IPS DF 6.9 (cell line): ENCODE measurements around the gene TADA3.

Source experiments
- DNase-seq: peaks from one replicate; pipeline ENCODE4 v3.0.0-alpha.2; 2013; ENCODE audit warnings: low read depth, low spot score
- H3K27ac ChIP-seq: one replicate; pipeline ENCODE4 v1.5.1; 2013; ENCODE audit warnings: low read length, control low read depth
- H3K27me3 ChIP-seq: 2 replicates; pipeline ENCODE4 v1.6.1; 2013; ENCODE audit warnings: mild to moderate bottlenecking, low read length; ENCODE audit not compliant: control insufficient read depth, insufficient read depth
- H3K36me3 ChIP-seq: 2 replicates; pipeline ENCODE4 v1.6.1; 2013; ENCODE audit warnings: low read length; ENCODE audit not compliant: control insufficient read depth, insufficient read depth
- H3K4me1 ChIP-seq: 2 replicates; pipeline ENCODE4 v1.6.1; 2013; ENCODE audit warnings: low read length; ENCODE audit not compliant: control insufficient read depth, insufficient read depth
- H3K4me3 ChIP-seq: 2 replicates; pipeline ENCODE4 v1.5.1; 2013; ENCODE audit warnings: mild to moderate bottlenecking, low read length
- H3K9me3 ChIP-seq: 2 replicates; pipeline ENCODE4 v1.6.1; 2013; ENCODE audit warnings: low read length, inconsistent platforms; ENCODE audit not compliant: control insufficient read depth, insufficient read depth
- WGBS: extraction: QIAGEN DNeasy Blood & Tissue Kit; methylation state at CpG from one replicate; pipeline ENCODE4 v1.1.7; 2013; ENCODE audit warnings: mixed read lengths, missing lambda C conversion rate; ENCODE audit not compliant: insufficient read length, insufficient coverage; 5-methylcytosine and 5-hydroxymethylcytosine counted together

The TADA3 gene

DNA sequence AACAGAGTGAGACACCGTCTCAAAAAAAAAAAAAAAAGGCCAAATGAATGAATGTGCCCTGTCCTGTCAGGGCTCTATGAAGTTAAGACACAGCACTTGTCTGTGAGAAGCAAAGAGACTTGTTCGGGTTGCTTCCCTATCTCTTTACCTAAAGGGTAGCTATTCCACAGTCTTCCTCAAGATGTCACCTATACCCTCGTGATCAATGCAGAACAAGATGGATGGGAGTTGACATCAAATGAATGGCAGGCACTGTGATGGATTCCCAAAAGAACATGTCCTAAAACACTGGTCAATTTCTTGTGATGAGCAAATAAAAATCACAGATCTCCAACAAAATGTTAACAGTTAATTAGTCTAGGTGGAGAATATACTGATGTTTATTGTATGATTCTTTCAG, 9.5 kb downstream of the TADA3 start:
- no peaks in the 10 kb centered on the region for H3K9me3 ChIP-seq
- peaks cover 13% of the 10 kb centered on the region for H3K36me3 ChIP-seq
- H3K27me3 ChIP-seq = no peaks in the 10 kb centered on the region
- no peak for DNase-seq
- no CpG with 5 or more reads among the region's 3 CpGs for WGBS
- no peak overlapping the region for H3K27ac ChIP-seq
- no peaks in the 10 kb centered on the region for H3K4me1 ChIP-seq
- no peak overlapping the region for H3K4me3 ChIP-seq

DNA sequence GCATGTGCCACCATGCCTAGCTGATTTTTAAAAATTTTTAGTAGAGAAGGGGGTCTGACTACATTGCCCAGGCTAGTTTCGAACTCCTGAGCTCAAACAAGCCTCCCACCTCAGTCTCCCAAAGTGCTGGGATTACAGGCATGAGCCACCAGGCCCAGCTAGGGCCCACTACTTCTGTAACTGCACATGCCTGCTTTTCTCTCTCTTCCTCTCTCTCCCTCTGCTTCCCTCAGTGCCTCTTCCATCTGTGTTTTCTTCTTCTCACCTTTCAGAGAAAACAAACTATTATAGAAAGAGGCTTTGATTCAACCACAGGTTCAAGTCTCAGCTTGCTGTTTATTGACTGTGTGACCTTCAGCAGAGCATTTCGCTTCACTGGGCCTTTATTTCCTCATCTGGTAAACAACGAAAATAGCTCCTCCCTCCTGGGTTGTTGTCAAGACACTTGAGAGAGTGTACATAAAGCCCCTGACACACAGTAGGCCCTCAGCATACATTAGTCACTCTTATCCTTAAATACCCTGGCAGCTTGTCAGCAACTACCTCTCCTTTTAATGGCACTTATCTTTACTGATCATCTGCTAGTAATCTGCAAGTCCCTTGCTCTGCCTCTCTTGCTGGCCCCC, 10.2 kb downstream of the TADA3 start:
- H3K4me3 ChIP-seq = no peak overlapping the region
- H3K4me1 ChIP-seq = no peaks in the 10 kb centered on the region
- H3K9me3 ChIP-seq = no peaks in the 10 kb centered on the region
- peaks cover 13% of the 10 kb centered on the region for H3K36me3 ChIP-seq
- DNase-seq = no peak
- H3K27ac ChIP-seq = no peak overlapping the region
- no peaks in the 10 kb centered on the region for H3K27me3 ChIP-seq
- WGBS = no CpG with 5 or more reads among the region's 3 CpGs

DNA sequence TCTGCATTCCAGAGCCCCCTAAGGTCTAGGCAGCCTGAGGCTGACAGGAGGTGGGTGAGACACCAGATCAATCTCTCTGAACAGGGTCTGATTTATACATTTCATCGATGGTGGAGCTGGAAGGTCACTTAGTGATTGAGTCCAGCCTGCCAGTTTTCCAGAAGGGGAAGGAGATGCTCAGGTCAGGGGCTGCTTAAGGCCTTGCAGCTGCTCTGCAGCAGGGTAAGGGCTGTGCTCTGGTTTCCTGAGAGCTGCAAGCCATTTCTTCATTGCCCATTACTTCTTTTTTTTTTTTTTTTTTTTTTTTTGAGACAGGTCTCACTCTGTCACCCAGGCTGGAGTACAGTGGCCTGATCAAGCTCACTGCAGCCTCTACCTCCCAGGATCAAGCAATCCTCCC, 10.7 kb downstream of the TADA3 start:
- Histone ChIP-seq H3K36me3 (peaks cover 13% of the 10 kb centered on the region), H3K4me1 (no peaks in the 10 kb centered on the region), H3K27me3 (no peaks in the 10 kb centered on the region), H3K27ac (no peak overlapping the region), H3K4me3 (no peak overlapping the region), H3K9me3 (no peaks in the 10 kb centered on the region)
- DNase-seq = no peak
- WGBS = no CpG with 5 or more reads among the region's 1 CpG

DNA sequence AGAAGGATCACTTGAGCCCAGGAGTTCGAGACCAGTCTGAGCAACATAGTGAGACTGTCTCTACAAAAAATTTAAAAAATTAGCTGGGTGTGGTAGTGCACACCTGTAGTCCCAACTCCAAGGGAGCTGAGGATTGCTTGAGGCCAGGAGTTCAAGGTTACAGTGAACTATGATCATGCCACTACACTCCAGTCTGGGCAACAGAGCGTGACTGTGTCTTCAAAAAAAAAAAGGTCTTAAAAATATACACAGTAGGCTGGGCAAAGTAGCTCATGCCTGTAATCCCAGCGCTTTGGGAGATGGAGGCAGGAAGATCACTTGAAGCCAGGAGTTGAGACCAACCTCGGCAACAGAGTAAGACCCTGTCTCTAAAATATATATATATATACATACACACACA, 11.4 kb downstream of the TADA3 start:
- no peak for DNase-seq
- Histone ChIP-seq H3K4me3 (no peak overlapping the region), H3K9me3 (no peaks in the 10 kb centered on the region), H3K36me3 (peaks cover 13% of the 10 kb centered on the region), H3K27me3 (no peaks in the 10 kb centered on the region), H3K27ac (no peak overlapping the region), H3K4me1 (no peaks in the 10 kb centered on the region)
- no CpG with 5 or more reads among the region's 4 CpGs for WGBS

DNA sequence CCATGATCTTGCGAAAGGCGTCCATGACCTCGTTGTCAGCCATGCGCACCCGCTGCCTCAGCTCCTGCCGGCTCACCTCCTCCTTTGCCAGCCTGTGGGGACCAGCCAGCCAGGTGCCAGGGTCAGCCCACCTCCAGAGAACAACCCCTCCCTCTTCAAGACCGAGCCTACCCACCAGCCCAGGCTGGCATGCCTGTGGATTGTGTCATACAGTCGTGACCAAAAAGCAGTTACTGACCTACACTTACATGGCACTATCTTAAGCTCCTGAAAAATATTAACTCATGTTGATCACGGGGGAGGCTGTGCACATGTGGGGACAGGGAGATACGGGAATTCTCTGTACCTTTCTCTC, 11.8 kb downstream of the TADA3 start:
- Histone ChIP-seq H3K4me3 (no peak overlapping the region), H3K9me3 (no peaks in the 10 kb centered on the region), H3K36me3 (peaks cover 10% of the 10 kb centered on the region), H3K27ac (no peak overlapping the region), H3K27me3 (no peaks in the 10 kb centered on the region), H3K4me1 (no peaks in the 10 kb centered on the region)
- no peak for DNase-seq
- WGBS = no CpG with 5 or more reads among the region's 10 CpGs

DNA sequence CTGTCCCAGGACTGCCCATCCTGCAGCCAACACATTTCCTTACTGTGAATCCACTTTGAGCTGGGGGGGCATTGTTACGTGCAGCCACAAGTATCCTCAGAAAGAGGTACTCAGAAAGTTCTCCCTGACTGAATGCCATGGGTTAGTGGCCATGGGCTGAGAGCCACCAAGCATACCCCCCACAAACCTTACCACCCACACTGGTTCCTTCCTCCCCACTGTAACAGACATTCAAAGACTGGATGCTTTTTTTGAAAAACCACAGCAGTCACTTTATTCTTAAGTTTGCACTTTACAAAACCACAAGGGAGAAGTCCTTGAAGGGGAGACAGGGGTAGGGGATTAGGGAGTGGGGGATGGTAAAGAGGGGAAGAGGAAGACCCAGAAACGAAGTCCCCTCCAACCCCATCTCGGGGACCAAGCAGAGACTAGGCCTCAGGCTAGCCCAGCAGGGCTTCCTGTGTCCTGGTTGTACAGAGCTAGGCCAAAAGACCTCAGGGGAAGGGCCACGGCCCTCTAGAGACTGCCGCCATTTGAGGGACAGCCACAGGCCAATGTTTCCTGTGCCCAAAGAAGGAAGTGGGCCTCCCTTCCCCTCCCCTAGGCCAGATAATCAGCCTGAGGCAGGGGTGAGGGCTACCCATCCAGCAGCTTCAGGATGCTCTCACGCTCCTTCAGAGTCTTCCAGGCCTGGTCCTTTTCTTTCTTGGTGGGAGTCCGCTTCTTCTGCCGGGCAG, 12.4 kb downstream of the TADA3 start:
- Histone ChIP-seq H3K9me3 (no peaks in the 10 kb centered on the region), H3K27ac (no peak overlapping the region), H3K4me3 (no peak overlapping the region), H3K4me1 (no peaks in the 10 kb centered on the region), H3K27me3 (no peaks in the 10 kb centered on the region), H3K36me3 (peaks cover 6% of the 10 kb centered on the region)
- WGBS = no CpG with 5 or more reads among the region's 8 CpGs
- DNase-seq = no peak

DNA sequence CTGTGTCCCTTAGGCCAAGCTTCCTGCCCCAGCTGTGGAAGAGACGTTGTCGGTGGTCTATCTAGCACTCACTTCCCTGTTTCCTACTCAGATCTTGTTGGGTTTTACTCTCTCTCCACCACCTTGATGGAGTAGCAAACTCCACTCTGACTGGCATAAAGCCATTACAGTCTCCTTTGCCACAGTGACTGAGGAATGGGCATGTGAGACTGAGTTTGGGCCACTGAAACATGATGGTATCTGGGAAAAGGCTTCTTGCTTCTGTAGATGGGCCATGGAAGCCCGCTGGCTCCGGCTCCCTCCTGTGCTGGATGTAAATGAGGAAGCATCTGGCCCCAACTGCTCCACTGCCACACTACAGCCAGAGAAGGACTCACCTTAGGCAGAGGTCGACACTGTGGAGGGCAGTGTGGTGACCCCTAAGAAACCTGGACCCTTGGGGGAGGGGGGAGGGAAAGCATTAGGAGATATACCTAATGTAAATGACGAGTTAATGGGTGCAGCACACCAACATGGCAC, 13.1 kb downstream of the TADA3 start:
- no peaks in the 10 kb centered on the region for H3K9me3 ChIP-seq
- H3K36me3 ChIP-seq = peaks cover 6% of the 10 kb centered on the region
- DNase-seq = no peak
- H3K27ac ChIP-seq = no peak overlapping the region
- H3K4me3 ChIP-seq = no peak overlapping the region
- H3K27me3 ChIP-seq = no peaks in the 10 kb centered on the region
- no CpG with 5 or more reads among the region's 6 CpGs for WGBS
- H3K4me1 ChIP-seq = no peaks in the 10 kb centered on the region

DNA sequence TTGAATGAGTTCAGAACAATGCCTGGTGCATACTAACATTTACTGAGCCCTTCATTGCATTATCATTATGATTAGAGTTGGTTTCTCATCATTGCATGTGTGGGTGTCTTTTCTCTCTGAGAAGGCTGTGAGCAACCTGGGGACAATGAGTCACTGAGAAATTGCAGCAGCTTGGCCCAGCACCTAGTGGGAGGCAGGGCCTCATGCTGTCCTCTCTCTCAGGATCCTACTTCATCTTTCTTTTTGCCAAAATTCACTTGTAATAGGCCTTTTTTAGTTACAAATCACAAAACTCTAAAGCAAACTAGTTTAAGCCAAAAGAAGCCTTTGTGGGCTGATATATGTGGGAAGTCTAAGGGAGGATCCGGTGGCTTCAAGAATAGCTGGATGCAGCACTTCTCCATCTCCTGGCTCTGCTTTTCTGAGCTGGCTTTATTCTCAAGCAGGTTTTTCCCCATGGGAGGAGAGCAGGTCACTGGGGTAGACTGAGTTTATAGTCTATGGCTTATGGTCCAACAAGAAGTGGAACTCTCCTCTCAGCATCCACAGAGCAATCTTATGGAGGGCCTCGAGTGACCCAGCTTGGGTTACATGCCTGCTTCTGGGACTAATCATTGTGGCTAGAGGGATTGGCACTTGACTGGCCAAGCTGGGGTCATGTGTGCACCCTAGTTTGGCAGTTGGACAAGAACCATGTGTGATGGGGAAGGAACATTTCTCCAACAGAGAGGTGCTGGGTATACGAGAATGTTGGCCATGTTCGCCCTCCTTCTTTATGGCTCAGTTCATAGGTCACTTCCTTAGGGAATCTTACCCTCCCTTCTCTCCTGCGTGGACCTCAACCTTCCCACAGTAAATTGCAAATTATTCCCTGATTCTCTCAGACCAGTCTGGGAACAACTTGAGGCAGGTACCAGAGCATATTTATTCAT, 13.9 kb downstream of the TADA3 start:
- Histone ChIP-seq H3K4me3 (no peak overlapping the region), H3K36me3 (peaks cover 3% of the 10 kb centered on the region; the same call in 1 of the 2 replicates), H3K27ac (no peak overlapping the region), H3K9me3 (no peaks in the 10 kb centered on the region), H3K4me1 (no peaks in the 10 kb centered on the region), H3K27me3 (no peaks in the 10 kb centered on the region)
- no peak for DNase-seq
- WGBS = no CpG with 5 or more reads among the region's 5 CpGs

DNA sequence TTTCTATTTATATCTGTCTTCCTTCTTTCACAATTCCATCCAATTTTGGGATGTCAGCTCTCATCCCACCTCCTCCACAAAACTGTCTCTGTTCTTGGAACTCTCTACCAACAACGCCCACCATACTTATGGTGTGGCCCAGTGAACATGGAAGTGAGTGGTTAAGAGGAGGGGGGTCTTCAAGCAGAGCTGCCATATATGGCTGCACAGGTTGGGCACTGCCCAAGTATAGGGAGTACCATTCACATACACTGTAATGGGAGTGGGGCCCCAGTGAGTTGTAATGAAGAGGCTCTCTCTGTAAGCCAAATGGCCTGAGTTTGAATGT, 14.6 kb downstream of the TADA3 start:
- H3K9me3 ChIP-seq = no peaks in the 10 kb centered on the region
- DNase-seq = no peak
- WGBS = no CpG with 5 or more reads among the region's 1 CpG
- no peak overlapping the region for H3K4me3 ChIP-seq
- no peak overlapping the region for H3K27ac ChIP-seq
- no peaks in the 10 kb centered on the region for H3K27me3 ChIP-seq
- no peaks in the 10 kb centered on the region for H3K4me1 ChIP-seq
- peaks cover 3% of the 10 kb centered on the region; the same call in 1 of the 2 replicates for H3K36me3 ChIP-seq

DNA sequence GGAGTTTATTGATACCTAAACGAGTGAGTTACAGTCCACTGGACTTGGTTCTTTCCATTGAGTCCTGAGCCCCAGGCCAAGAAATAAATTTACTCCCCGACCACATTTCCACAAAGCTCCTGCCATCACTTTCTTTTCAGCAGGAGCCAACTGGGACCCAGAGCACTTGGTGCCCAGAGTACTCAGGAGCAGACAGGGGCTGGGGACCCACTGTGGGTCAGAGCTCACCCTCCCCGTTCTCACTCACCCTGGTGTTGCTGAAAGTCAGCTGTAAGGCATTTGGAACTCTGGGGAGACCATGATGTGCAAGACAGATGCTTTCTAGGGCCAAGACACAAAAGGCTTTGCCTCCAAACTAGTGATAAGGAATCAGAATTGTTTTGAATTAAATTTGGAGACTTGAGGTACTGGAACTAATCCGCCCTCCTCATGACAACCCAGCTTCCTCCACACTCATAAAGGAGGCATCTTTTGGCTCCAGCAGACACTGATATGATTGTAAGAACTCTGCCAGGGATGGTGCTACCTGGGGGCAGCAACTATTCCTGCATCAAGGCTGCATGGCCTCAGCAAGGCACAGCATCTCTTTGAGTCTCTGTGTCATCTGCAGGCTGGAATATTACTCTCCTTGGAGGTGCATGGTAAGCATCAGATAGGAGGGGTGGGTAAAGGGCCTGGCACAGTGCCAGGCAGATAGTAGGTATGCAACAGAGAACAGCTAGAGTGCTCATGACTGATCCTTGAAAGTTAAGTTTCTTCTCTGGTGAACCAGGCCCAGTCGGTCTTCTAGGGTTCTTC, 15.2 kb downstream of the TADA3 start:
- no peaks in the 10 kb centered on the region for H3K27me3 ChIP-seq
- H3K27ac ChIP-seq = no peak overlapping the region
- 100% methylated on average over 1 of the region's 5 CpGs for WGBS
- DNase-seq = no peak
- H3K9me3 ChIP-seq = no peaks in the 10 kb centered on the region
- peaks cover 3% of the 10 kb centered on the region; the same call in 1 of the 2 replicates for H3K36me3 ChIP-seq
- H3K4me3 ChIP-seq = no peak overlapping the region
- no peaks in the 10 kb centered on the region for H3K4me1 ChIP-seq
